Right lobe of liver (tissue), 4 donors: ENCODE data around the gene IRF2BP1.

Experiments used
- CTCF ChIP-seq, 4 donors: fragments of 200-600 bp in 3 of 4; fragments of 450-650 bp in 1 of 4; IDR thresholded peaks; one replicate each; pipeline versions ENCODE4 v1.5.1 to v1.8.0; 2016 to 2022; ENCODE audit warnings: antibody characterized with exemption in 4 of 4, mild to moderate bottlenecking in 2 of 4
- POLR2A ChIP-seq: fragments of 450-650 bp; IDR thresholded peaks from one replicate; pipeline ENCODE4 v1.6.1; 2017; ENCODE audit warnings: antibody characterized with exemption, mild to moderate bottlenecking
- donor health status: DM: no; HTN: no; CAD: no.
- donor health status: DM: no; HTN: no; CAD: no.
- donor health status: DM: no; HTN: yes; CAD: no.

GRCh38 chr19:45885556-45886426 is at the start of gene IRF2BP1:
- TF ChIP-seq POLR2A (peak; percentile 79), CTCF (IDR thresholded peaks at IDR 0.05) (peak in 1 of 4 donors; percentile 10)
